Transverse colon (tissue), 4 donors: ENCODE measurements around the gene OS9.

ENCODE experiments used
- CTCF ChIP-seq, 5 experiments: fragments of 200-600 bp in 3 of 5; fragments of 450-650 bp in 2 of 5; sonication (generic) in 3 of 5; IDR thresholded peaks; 1 replicate in 2 of 5; 2 replicates in 3 of 5; pipeline ENCODE4 v1.5.1; 2016 to 2017; ENCODE audit warnings: antibody characterized with exemption in 5 of 5, inconsistent platforms in 3 of 5, mild to moderate bottlenecking in 2 of 5, moderate library complexity in 1 of 5
- EP300 ChIP-seq: sonication (generic); formaldehyde crosslinking; IDR thresholded peaks from one replicate; pipeline ENCODE4 v1.6.1; 2017; ENCODE audit warnings: antibody characterized with exemption, low read depth
- POLR2A ChIP-seq: fragments of 450-650 bp; IDR thresholded peaks from one replicate; pipeline ENCODE4 v1.6.1; 2016; ENCODE audit warnings: antibody characterized with exemption, mild to moderate bottlenecking, moderate library complexity
- POLR2AphosphoS5 ChIP-seq, 3 donors: sonication (generic); formaldehyde crosslinking; IDR thresholded peaks; one replicate each; pipeline ENCODE4 v1.6.1; 2016; ENCODE audit warnings: antibody characterized with exemption in 3 of 3

DNA sequence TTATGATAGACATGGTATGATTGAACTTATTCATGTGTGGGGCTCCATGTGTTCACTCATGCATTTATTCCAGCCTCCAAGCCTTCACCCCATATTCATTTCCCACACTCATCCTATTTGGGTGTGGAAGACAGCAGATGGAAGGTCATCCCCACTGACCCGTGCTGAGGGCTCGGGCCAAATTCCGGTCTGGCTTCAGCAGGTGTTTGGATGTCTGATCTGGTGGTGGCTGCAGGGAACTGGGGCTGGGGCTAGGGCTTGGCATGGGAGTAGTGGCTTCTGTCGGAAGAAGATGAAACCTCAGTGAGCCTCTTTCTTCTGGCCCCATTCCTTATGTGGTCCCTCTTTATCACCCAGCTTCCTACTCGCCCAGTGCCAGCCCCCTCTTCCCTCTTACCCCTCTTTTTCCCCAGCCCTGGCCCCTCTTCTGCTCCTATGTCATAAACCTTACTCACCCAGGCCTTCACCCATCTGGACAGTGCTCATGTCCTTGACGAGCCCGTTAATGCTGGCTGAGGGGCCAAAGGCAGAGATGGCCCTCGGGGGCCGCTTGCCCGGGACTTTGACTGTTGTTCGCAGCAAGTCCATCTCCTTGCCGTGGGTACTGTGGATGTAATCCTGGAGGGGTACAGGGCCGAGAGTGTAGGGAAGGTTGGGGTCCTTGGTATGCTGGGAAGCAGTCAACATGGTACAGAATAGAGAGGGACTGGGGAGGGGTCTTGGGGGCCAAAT lies 36.6 kb downstream of the OS9 start:
- TF ChIP-seq CTCF (IDR thresholded peaks at IDR 0.05): no peak
- TF ChIP-seq EP300: no peak
- no peak for TF ChIP-seq POLR2A
- TF ChIP-seq POLR2AphosphoS5 (IDR thresholded peaks at IDR 0.05): no peak
